Retinal pigment epithelial cell (primary cell): ENCODE data around the gene PLXNA4.

Source experiments
- DNase-seq: peaks from one replicate; pipeline ENCODE4 v3.0.0-alpha.2; 2010; ENCODE audit warnings: low read depth
- H3K4me3 ChIP-seq: 2 replicates; pipeline ENCODE4 v1.5.1; 2011; ENCODE audit warnings: mild to moderate bottlenecking, low read length, control low read depth, moderate library complexity
- CTCF ChIP-seq: conservative IDR thresholded peaks from 2 replicates; pipeline ENCODE4 v1.5.1; 2011; ENCODE audit warnings: low read depth, low read length, control low read depth, inconsistent platforms

PLXNA4 gene

GRCh38 chr7:132575982-132576720 is at the start of gene PLXNA4:
Gene PLXNA4, minus strand, starts transcription at chr7:132576470. Its CDS starts 67,777 bp downstream, at chr7:132508693.
- DNase-seq = no peak
- H3K4me3 ChIP-seq = peak within 1 kb of the TSS; percentile 46
- no peak for TF ChIP-seq CTCF

GRCh38 chr7:132625651-132626050 is 49.4 kb upstream of the PLXNA4 start:
- no peak for TF ChIP-seq CTCF
- DNase-seq = no peak
- H3K4me3 ChIP-seq = no peak overlapping the region

GRCh38 chr7:132622081-132622480 is 45.8 kb upstream of the PLXNA4 start:
- H3K4me3 ChIP-seq = no peak overlapping the region
- no peak for DNase-seq
- no peak for TF ChIP-seq CTCF

DNA sequence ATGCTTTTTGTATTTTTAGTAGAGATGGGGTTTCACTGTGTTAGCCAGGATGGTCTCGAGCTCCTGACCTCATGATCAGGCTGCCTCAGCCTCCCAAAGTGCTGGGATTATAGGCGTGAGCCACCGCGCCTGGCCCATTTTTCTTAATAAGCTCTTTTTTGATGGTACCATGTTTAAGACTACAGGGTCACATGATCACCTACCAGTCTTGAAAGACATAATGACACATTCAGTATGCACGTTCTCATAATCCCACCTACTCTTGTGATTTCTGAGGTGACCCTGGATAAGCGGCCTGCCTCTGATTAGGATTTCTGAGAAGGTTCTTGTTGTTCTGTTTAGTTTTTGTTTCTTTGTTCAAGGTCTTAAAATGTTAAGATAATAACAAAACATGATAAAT is 43.7 kb upstream of the PLXNA4 start:
- no peak for TF ChIP-seq CTCF

GRCh38 chr7:132618956-132619305 is 42.7 kb upstream of the PLXNA4 start:
- no peak overlapping the region for H3K4me3 ChIP-seq
- DNase-seq = peak; percentile 82
- TF ChIP-seq CTCF = no peak

More for the DNA sequence above, 43.7 kb upstream of the PLXNA4 start:
- DNase-seq = no peak
- no peak overlapping the region for H3K4me3 ChIP-seq

- DNase-seq = peak; percentile 11
- H3K4me3 ChIP-seq = no peak overlapping the region
- TF ChIP-seq CTCF = no peak
Observed at GRCh38 chr7:132618271-132618955, 42.1 kb upstream of the PLXNA4 start.
